ENCODE results near the gene CENPS. TPM values are rescaled to one million over a fixed set of nuclear protein-coding genes. Genes with fewer than 3 reads are reported as not detected.
A peak's percentile ranks its signal among the peaks of the same experiment; 100 is the strongest.

Gene CENPS
- total and polyA plus RNA-seq, 9 of the 15 experiments (the other 6 are each of a cell fraction or from before 2014, with no cell fraction given): 10.2 to 36.0 (median 26.0) TPM

DNA sequence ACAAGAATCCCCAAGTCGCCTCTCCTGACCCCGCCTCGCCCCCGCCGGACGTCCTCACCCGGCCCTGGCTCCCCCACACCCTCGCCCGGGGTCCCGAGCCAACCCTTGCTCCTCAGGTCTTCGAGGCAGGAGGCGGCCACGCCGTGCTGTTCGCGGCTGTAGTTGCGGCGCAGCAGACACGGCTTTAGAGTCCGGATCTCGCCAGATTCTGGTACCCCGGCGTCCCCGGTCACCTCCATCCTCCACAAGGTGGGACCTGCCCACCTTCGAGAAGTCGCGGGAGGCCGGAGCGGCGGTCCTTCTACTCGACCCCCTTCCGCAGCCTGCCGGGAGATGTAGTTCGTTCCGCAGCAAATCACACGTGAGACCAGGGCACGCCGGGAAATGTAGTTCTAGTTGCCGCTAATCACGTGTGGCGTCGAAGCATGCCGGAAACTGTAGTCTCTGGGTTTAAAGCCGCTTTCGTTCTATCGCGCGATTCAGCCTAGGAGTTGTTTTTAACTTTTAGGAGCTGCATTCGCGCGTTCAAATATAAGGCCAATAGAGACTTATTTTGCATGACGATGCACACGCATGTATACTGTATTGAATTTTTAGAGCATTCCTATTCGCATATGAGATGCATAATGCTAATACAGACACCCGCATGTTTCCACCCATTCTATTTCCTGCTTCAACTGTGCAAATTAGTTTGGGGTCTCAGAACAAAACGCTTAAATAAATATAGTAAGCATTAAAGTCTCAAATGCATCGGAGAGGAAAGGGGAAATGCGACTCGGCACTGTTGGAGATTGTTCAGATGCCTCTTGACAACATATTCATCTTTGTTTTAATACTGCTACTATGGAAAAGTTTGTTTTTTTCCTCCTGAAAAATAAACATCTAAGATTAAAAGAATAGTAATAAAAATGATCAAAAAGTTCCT is 42.2 kb downstream of the CENPS start, which contains the start of gene DFFA (continued):
- TF ChIP-seq, protein P1, sequence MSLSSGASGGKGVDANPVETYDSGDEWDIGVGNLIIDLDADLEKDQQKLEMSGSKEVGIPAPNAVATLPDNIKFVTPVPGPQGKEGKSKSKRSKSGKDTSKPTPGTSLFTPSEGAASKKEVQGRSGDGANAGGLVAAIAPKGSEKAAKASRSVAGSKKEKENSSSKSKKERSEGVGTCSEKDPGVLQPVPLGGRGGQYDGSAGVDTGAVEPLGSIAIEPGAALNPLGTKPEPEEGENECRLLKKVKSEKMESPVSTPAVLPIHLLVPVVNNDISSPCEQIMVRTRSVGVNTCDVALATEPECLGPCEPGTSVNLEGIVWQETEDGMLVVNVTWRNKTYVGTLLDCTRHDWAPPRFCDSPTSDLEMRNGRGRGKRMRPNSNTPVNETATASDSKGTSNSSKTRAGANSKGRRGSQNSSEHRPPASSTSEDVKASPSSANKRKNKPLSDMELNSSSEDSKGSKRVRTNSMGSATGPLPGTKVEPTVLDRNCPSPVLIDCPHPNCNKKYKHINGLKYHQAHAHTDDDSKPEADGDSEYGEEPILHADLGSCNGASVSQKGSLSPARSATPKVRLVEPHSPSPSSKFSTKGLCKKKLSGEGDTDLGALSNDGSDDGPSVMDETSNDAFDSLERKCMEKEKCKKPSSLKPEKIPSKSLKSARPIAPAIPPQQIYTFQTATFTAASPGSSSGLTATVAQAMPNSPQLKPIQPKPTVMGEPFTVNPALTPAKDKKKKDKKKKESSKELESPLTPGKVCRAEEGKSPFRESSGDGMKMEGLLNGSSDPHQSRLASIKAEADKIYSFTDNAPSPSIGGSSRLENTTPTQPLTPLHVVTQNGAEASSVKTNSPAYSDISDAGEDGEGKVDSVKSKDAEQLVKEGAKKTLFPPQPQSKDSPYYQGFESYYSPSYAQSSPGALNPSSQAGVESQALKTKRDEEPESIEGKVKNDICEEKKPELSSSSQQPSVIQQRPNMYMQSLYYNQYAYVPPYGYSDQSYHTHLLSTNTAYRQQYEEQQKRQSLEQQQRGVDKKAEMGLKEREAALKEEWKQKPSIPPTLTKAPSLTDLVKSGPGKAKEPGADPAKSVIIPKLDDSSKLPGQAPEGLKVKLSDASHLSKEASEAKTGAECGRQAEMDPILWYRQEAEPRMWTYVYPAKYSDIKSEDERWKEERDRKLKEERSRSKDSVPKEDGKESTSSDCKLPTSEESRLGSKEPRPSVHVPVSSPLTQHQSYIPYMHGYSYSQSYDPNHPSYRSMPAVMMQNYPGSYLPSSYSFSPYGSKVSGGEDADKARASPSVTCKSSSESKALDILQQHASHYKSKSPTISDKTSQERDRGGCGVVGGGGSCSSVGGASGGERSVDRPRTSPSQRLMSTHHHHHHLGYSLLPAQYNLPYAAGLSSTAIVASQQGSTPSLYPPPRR (CRISPR knock-in tag; IDR thresholded peaks at IDR 0.05; ENCODE audit: borderline replicate concordance): no peak
- TF ChIP-seq, protein P2, sequence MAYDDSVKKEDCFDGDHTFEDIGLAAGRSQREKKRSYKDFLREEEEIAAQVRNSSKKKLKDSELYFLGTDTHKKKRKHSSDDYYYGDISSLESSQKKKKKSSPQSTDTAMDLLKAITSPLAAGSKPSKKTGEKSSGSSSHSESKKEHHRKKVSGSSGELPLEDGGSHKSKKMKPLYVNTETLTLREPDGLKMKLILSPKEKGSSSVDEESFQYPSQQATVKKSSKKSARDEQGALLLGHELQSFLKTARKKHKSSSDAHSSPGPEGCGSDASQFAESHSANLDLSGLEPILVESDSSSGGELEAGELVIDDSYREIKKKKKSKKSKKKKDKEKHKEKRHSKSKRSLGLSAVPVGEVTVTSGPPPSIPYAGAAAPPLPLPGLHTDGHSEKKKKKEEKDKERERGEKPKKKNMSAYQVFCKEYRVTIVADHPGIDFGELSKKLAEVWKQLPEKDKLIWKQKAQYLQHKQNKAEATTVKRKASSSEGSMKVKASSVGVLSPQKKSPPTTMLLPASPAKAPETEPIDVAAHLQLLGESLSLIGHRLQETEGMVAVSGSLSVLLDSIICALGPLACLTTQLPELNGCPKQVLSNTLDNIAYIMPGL (CRISPR knock-in tag; IDR thresholded peaks at IDR 0.05): no peak
- TF ChIP-seq CXXC5 (CRISPR knock-in tag; IDR thresholded peaks at IDR 0.05): peak; percentile 97
- TF ChIP-seq KAT8 (IDR thresholded peaks at IDR 0.05; ENCODE audit: low read depth): no peak
- TF ChIP-seq CEBPG (CRISPR knock-in tag; IDR thresholded peaks at IDR 0.05): no peak
- no peak for TF ChIP-seq CEBPG (tag; conservative IDR thresholded peaks at IDR 0.05 in 1 of 2, IDR thresholded peaks at IDR 0.05 in 1 of 2)
- TF ChIP-seq BMI1 (IDR thresholded peaks at IDR 0.05; ENCODE audit: low read length): no peak
- no peak for TF ChIP-seq ETS2 (tag; IDR thresholded peaks at IDR 0.05; ENCODE audit: borderline replicate concordance, poor library complexity, severe bottlenecking)
- TF ChIP-seq RBM17 (IDR thresholded peaks at IDR 0.05; ENCODE audit: borderline replicate concordance, low read depth, low read length): no peak
- TF ChIP-seq ZNF408 (CRISPR knock-in tag; IDR thresholded peaks at IDR 0.05; ENCODE audit: low read depth): no peak
- peak; percentile 67; the same call in 1 of the 2 replicates for TF ChIP-seq PHF21A (IDR thresholded peaks at IDR 0.05; ENCODE audit: borderline replicate concordance, low read depth)
- TF ChIP-seq NRF1 (conservative IDR thresholded peaks at IDR 0.05 in 1 of 2, IDR thresholded peaks at IDR 0.05 in 1 of 2): peak; percentile 4 to 42; a peak in 3 of 4 replicates
- no peak for TF ChIP-seq THRAP3 (IDR thresholded peaks at IDR 0.05; ENCODE audit: borderline replicate concordance)
- peak; percentile 92; the same call in 1 of the 2 replicates for TF ChIP-seq KAT7 (CRISPR knock-in tag; IDR thresholded peaks at IDR 0.05; ENCODE audit: borderline replicate concordance)
- TF ChIP-seq, protein P3, sequence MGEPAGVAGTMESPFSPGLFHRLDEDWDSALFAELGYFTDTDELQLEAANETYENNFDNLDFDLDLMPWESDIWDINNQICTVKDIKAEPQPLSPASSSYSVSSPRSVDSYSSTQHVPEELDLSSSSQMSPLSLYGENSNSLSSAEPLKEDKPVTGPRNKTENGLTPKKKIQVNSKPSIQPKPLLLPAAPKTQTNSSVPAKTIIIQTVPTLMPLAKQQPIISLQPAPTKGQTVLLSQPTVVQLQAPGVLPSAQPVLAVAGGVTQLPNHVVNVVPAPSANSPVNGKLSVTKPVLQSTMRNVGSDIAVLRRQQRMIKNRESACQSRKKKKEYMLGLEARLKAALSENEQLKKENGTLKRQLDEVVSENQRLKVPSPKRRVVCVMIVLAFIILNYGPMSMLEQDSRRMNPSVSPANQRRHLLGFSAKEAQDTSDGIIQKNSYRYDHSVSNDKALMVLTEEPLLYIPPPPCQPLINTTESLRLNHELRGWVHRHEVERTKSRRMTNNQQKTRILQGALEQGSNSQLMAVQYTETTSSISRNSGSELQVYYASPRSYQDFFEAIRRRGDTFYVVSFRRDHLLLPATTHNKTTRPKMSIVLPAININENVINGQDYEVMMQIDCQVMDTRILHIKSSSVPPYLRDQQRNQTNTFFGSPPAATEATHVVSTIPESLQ (CRISPR knock-in tag; IDR thresholded peaks at IDR 0.05): no peak; the same call in 1 of the 2 replicates
- peak; percentile 67; the same call in 1 of the 2 replicates for TF ChIP-seq GTF2E2 (tag; IDR thresholded peaks at IDR 0.05)
- no peak for TF ChIP-seq RFX7 (CRISPR knock-in tag; IDR thresholded peaks at IDR 0.05)
- TF ChIP-seq HOXB6 (CRISPR knock-in tag; IDR thresholded peaks at IDR 0.05; ENCODE audit: borderline replicate concordance): no peak
- TF ChIP-seq ZNF77 (CRISPR knock-in tag; IDR thresholded peaks at IDR 0.05): no peak

All from K562 (cell line).